HPDE6-E6E7 (cell line): ENCODE data around the gene DCBLD2.
"Not testable (repeated sequence)": the region's sequence is repeated elsewhere in the genome, so short reads cannot be mapped to it uniquely, and the experiment has no call there.

Experiments
- DNase-seq: peaks from one replicate; pipeline ENCODE4 v3.0.0; 2011; ENCODE audit warnings: missing footprints; ENCODE audit errors: extremely low spot score

DCBLD2 gene

DNA sequence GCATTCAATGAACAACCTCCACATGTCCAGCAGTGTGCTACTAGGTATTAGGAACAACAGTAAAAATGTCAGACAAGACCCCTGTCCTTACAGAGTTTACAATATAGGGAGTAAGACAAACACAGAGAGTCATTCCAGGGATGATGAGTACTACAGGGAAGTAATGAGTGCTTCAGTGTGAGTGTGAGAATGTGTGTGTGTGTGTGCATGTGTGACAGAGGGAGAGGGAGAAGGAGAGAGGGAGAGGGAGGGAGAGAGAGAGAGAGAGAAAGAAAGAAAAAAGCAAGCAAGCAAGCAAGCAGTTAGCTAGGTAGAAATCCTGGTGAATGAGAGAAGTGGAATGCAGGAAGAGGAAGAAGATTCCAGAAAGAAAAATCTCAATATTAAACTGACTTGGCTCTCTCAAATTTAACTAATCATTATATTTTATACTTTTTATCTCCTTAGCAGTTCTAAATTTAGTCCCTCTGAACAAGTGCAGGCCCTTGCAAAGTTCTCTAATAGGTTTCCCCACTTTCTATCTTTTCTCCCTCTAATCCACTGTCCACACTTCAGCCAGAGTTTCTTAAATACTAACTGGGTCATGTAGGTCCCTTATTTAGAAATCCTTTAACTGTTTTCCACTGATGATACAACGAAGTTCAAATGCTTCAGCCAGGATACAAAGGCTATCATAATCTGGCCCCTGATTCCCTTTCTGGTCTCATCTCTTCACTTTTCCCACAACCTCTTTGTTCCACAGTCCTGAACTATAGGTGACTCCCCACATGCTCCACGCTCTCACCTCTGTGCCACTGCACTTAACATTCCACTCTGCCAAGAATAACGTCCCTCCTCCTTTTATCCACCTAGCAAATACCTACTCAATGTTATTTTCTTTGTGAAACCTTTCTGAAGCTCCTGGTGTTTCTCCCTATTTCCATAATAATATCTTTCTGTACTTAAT, 10.3 kb downstream of the DCBLD2 start:
- no peak for DNase-seq

DNA sequence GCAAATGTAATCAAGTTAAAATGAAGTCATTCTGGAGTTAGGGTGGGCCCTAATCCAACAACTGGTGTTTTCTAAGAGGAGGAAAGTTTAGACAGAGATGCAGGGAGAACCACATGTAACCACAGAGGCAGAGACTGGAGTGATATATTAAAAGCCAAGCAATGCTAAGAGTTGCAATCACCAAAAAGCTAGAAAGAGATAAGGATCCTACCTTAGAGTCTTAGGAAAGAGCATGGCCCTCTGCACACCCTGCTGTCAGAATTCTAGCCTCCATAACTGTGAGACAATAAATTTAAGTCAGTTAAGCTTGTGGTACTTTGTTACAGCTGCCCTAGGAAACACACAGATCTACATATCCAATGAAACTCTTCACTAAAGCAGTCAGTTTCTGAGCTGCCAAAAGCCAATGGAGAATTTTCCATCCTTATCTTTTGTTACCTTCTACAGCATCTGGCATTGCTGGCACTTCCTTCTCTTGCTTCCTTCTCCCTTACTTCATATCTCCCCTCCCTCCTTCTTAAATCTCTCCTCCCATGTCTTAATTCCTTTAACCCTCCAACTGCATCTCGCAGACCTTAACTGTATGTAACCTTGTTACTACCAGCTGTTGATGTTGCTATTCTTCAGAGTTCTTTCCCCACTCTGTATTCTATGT, 11.2 kb downstream of the DCBLD2 start:
- no peak for DNase-seq

DNA sequence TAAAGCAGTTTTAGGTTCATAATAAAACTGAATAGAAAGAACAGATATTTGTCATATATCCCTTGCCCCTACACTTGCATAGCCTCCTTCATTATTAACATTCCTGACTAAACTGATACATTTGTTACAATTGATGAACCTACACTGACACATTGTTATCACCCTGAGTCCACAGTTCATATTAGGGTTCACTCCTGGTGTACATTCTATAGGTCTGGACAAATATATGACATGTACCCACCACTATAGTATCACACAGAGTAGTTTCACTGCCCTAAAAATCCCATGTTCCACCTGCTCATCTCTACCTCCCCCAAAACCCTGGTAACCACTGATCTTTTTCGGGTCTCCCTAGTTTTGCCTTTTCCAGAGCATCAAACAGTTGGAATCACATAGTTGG, 13.8 kb downstream of the DCBLD2 start:
- no peak for DNase-seq

DNA sequence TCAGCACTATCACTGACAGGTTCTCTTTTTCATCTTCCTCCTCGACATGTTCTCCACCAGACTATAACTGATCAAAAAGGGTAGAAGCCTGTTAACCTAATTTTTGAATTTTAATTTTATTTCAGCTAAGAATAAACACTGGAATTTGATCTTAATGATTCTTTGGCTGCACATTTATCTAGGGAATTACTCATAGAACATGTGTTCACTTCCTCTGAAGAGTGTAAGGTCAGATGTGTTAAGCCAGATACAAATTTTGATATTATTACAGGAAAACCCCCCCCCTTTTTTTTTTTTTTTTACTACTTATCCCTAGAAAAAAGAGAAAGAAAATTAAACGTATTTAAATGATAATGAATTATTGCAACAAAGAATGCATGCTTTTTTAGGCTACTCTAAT, 15.0 kb downstream of the DCBLD2 start:
- DNase-seq: no peak

DNA sequence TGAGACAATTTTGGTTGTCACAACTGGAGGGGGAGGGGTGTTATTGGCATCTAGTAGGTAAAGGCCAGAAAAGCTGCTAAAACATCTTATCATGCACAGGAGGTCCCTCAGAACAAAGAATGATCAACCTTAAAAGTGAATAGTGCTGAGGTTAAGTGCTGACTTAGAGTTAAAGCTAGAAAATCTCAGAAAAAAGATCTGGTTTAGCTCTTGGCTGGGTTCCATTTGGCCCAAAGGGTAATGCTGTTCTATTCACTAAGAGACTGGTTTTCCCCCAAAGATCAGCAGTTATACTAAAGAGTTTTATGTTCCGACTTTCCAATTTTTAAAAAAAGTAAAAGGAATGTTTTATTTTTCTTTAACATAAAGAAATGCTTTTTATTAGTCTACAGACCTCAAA, 15.6 kb downstream of the DCBLD2 start:
- DNase-seq: no peak

DNA sequence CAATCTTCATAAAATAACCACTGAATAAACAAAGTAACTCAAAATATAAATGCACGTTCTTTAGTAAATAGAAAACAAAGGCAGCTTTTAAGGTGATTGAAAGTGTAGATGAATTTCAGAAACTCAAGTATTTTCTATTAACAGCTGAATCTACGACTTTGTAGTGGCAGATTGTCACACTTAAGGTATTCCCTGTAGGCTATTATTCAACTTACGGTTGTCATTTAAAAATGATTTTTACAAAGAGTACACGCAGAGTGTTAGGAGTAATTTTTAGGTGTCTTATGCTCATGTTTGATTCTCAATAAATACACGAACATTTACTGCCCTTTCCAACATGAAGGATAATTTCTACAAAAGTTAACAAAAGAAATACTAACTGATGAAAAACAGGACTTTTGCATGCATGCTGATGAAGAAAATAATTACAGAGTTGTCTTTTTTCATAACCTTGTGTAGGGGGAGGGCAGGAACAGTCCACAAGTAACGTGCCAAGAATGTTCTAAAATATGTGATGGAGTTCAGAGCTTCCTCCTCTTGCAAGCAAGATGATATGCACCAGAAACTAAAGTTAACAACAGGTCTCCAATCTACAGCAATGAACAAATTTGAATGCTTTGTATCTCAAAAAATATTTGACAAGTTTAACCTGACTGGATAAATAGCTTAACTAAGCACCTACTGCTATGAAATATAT, 16.7 kb downstream of the DCBLD2 start:
- no peak for DNase-seq

DNA sequence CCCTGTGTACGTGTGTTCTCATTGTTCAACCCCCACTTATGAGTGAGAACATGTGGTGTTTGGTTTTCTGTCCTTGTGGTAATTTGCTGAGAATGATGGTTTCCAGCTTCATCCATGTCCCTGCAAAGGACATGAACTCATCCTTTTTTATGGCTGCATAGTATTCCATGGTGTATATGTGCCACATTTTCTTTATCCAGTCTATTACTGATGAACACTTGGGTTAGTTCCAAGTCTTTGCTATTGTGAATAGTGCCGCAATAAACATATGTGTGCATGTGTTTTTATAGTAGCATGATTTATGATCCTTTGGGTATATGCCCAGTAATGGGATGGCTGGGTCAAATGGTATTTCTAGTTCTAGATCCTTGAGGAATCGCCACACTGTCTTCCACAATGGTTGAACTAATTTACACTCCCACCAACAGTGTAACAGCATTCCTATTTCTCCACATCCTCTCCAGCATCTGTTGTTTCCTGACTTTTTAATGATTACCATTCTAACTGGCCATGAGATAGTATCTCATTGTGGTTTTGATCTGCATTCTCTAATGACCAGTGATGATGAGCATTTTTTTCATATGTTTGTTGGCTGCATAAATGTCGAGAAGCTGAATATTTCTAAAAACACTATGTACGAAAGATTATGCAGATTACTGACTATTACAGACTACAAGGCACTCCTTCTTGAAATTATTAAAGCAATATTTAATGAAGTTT, 18.7 kb downstream of the DCBLD2 start:
- not testable (repeated sequence) for DNase-seq

DNA sequence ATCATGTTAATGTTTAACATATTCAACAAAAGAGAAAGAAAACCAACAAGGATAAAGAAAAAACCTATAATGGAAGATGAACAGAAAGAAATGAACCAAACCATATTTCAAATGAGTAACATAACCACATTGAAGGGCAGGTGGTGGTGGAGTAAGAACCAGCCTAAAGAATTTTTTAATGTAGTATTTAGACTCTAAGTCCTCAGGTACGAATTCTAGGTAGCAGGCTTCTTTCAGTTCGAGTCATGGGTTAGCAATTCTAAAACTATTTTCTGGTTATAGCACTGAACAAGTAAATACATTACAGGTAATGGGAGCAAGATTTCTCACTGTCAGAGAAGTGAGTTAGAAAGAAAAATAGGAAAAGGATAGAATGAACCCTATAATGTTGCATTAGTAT, 24.4 kb downstream of the DCBLD2 start:
- DNase-seq: no peak

DNA sequence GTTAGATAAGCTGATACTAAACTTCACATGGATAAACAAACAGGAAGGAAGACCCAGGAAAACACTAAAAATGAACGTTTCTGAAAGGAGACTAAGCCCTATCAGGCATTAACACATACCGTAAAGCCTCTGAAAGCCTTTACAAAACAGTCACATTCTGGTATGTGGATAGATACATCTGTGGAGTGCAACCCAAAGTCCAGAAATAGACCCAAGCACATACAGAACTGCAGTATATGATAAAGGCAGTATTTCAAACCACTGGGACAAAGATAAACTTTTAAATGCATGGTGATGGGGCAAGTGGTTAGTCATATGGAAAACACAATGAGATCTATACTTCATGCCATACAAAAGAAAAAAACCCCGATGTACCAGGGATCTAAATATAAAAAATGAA, 26.0 kb downstream of the DCBLD2 start:
- no peak for DNase-seq

DNA sequence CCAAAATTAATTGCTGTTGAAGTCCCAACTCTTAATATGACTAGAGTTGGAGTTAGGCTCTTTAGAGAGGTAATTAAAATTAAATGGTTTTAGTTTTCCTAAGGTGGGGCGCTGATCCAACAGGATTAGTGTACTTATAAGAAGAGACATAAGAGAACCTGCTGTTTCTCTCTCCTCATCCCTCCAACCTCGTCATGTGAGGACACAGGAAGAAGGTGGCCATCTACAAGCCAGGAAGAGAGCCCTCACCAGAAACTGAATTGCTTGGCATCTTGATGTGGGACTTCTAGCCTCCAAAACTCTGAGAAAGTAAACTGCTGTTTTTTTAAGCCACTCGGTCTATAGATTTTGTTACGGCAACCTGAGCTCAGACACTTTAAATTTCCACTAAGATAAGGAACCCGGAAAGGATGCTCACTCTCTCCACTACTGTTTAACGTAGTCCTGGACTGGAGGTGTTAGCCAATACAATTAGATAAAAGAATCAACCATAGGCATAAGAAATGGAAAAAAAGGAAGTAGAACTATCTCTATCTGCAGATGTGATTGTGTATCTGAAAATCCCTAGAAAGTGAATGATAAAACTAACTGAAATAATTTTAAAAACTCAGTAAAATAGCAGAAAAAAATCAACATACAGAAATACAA, 26.8 kb downstream of the DCBLD2 start:
- no peak for DNase-seq

DNA sequence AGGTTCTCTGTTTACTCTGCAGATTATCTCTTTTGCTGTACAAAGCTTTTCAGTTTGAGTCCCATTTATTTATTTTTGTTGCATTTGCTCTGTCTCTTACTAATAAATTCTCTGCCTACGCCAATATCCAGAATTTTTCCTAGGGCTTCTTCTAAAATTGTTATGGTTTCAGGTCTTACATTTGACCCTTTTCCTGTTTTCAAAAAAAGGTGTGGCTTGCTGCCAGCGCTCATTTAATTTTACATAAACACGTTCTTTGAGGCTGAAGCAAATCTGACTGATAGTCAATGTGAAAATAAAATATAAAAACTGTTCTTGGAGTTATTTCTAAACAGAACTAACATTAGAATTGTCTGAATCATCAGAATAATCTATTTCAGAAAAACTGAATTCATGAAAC, 32.1 kb downstream of the DCBLD2 start:
- DNase-seq: no peak

DNA sequence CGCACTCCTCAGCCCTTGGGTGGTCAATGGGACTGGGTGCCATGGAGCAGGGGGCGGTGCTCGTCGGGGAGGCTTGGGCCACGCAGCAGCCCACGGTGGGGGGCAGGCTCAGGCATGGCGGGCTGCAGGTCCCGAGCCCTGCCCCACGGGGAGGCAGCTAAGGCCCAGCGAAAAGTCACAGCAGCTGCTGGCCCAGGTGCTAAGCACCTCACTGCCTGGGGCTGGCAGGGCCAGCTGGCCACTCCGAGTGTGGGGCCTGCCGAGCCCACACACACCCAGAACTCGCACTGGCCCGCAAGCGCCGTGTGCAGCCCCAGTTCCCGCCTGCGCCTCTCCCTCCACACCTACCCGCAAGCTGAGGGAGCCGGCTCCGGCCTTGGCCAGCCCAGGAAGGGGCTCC, 43.5 kb downstream of the DCBLD2 start:
- DNase-seq: not testable (repeated sequence)

DNA sequence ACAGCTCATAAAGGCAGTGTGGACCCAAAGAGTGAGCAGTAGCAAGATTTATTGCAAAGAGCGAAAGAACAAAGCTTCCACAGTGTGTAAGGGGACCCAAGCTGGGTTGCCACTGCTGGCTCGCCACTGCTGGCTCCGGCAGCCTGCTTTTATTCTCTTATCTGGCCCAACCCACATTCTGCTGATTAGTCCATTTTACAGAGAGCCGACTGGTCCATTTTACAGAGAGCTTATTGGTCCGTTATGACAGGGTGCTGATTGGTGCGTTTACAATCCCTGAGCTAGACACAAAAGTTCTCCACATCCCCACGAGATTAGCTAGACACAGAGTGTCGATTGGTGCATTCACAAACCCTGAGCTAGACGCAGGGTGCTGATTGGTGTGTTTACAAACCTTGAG, 44.2 kb downstream of the DCBLD2 start:
- not testable (repeated sequence) for DNase-seq

DNA sequence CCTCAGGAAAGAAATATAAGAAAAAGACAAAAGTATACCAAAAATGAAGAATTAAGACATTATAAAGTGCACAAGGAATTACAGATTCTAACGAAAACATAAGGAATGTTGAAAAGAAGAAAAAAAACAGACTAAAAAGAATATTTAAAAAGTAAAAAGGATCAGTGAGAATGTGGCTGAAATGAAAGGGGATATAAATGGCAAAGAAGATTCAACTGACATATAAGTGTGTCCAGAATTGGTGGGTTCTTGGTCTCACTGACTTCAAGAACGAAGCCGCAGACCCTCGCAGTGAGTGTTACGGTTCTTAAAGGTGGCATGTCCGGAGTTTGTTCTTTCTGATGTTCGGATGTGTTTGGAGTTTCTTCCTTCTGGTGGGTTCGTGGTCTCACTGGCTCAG, 44.8 kb downstream of the DCBLD2 start:
- DNase-seq: no peak

DNA sequence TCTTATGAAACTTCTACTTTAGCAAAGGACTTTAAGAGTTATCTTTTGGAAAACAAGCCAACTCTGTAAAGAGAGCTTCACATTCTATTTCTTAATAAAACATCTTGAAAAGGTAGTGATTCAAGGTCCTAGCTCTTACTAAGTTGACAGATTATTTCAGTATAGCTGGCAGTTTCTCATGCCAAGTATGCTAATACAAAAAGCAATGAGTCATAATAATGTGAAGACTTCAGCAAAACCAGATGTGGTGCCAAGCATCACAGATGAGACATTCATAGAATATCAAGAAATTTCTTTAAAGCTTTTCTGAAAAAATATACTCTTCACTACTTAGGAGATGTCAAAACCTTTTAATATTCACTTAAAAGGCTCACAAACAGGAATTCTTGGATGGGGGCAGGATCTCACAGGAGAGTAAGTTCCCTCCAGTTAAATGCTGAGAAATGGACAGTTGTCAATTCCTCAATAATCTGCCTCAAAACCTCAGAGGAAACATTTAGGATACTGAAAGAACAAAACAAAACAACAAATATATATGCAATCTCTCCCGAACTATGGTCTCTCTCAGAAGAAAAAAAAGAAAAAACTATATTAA, 45.6 kb downstream of the DCBLD2 start:
- peak; percentile 39 for DNase-seq

DNA sequence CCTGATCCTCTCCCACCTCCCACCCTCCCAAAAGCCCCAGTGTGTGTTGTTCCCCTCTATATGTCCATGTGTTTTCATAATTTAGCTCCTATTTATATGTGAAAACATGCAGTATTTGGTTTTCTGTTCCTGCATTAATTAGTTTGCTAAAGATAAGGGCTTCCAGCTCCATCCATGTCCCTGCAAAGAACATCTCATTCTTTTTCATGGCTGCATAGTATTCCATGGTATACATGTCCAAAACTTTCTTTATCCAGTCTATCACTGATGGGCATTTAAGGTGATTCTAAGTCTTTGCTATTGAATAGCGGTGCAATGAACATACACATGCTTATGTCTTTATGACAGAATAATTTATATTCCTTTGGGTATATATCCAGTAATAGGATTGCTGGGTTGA, 53.4 kb downstream of the DCBLD2 start:
- no peak for DNase-seq

DNA sequence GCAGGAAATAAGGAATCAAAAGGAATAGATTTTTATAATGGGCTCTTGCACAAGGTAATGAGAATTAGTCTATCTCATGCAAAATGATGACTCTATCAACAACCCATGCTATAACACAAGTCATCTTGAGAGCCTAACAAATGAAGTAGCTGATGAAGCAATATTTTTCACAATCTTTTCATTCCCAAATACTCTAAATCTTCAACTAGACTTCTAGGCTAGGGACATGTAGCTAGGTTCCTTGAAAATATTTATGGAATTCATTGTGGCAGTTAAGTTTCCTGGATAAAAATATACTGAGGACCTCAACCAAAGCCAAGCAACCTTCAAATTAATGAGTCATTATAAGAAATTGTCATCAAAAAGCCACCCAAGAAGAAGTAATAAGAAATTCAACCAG, 55.4 kb downstream of the DCBLD2 start:
- DNase-seq: no peak

DNA sequence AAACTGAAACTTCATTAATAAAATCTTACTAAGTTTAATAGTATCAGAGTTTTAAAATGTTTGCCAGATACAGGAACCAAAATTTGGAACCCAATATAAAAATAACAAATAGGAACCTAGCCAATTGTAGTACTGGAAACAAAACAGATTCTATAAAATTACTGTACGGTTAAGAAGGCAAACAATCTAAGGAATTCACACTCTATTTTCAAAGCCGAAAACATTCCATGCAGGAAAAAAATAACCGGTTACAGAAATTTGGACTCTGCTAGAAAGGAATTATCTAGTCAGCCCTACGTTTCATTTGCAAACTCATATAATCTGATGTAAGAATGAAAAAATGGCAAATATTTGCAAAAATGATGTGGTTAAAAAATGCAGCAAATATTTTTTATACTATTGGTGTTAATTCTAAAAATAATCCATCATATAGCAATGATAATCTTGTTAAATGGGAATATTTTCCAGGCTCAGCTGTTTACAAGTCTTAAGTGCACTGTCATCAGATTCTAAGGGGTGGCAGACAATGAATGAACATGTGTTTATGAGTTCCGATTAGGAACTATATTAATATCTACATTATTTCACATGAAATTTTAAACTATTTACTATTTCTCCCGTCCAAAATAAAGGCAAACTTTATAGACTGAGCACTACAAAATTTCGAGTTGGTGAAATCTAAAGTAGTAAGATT, 58.1 kb downstream of the DCBLD2 start:
- no peak for DNase-seq

DNA sequence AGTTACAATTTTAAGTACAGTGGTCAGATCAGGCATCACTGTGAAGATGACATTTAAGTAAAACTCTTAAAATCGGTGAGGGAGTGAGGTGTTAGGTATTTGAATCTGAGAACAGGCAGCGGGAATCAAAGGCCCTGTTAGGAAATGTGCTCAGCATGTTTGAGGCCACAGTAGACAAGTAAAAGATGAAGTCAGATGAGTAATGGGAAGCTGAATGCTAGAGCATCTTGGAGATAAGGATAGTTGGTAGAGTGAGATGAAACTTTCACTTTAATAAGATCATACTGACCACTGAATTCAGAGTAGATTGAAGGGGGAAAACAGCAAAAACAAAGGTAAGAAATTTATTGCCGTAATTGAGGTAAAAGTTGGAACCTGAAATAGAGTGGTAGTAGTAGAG, 61.6 kb downstream of the DCBLD2 start:
- no peak for DNase-seq

DNA sequence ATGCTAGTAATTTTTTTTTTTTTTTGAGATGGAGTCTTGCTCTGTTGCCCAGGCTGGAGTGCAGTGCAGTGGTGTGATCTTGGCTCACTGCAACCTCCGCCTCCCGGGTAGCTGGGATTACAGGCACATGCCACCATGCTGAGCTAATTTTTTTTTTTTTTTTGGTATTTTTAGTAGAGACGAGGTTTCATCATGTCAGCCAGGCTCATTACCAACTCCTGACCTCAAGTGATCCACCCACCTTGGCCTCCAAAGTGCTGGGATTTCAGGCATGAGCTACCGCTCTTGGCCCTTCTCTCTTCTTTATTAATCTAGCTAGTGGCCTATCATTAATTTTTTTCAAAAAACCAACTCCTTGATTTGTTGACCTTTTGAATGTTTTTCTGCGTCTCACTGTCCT, 70.4 kb downstream of the DCBLD2 start:
- not testable (repeated sequence) for DNase-seq
